K562 (cell line): ENCODE results near the gene UCP3.

Source experiments
- BCOR ChIP-seq: fragments of 450-650 bp; IDR thresholded peaks from 2 replicates; pipeline ENCODE4 v1.6.1; 2016
- EP300 ChIP-seq: IDR thresholded peaks from 2 replicates; pipeline ENCODE4 v1.6.1; 2012; ENCODE audit warnings: low read length, improper control_type of control experiment
- HINFP ChIP-seq: fragments of 450-650 bp; conservative IDR thresholded peaks from 2 replicates; pipeline ENCODE4 v1.6.1; 2016; ENCODE audit warnings: missing genetic modification characterization, low read depth, mild to moderate bottlenecking, control low read depth, missing compliant biosample characterization

- TF ChIP-seq BCOR (no peak), EP300 (no peak), HINFP (tag) (no peak)
Measured at GRCh38 chr11:73975479-73975757, 33.5 kb downstream of the UCP3 start.
